Measurements from ENCODE around the gene ATF6.
"Not testable (repeated sequence)": the region's sequence is repeated elsewhere in the genome, so short reads cannot be mapped to it uniquely, and the experiment has no call there.

Gene ATF6

DNA sequence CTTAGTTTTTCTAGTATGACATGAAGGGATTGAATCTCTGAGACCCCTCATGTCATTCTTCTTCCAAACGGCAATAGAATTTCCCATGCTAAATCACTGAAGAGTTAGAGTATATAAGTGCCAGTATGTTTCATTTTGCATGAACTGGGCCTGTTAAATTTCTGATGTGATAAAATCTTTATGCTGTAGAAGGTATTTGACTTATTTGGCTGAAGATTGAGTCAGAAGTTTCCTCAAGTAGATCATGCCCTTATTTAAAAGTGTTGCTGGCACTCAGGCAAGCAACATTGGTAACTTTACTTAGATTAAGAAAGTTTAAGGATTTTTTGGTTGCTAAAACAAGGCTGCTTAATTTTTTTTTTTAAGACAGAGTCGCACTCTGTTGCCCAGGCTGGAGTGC lies 13.3 kb downstream of the ATF6 start:
- DNase-seq (ENCODE audit: low read depth), result no peak

DNA sequence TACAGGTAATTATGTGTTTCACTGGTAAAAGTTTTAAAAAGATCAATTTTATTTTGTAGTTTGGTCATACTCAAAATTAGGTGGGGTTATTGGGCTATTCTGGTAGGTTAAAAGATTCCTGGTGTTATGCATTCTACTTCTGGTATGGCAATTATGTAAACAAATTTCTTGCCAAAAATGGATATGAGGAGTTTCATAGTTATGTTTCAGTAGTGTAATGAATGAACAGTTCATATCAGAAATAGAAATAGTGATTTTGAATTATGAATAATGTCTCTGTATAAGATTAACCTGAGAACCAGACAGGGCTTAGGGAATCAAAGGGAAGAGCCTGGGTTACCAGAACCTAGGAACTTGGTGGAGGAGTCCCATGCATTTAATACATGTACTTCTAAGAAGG lies 15.9 kb downstream of the ATF6 start:
- DNase-seq (ENCODE audit: low read depth), result no peak

DNA sequence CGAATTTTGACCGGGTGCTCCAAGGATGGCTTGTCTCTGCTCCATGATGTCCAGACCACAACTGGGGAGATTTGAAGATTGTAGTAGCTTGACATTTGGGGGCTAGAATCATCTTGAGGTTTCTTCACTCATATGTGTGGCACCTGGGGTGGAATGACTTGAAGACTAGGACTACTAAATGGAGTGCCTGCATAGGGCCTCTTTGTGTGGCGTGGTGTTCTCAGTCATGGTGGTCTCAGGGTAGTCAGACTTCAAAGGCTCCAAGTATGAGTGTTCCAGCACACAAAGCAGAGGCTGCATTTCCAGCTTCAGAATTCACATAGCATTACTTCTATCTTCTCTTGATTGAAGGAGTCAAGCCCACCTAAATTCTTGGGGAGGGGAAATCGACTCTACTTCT lies 16.8 kb downstream of the ATF6 start:
- DNase-seq (ENCODE audit: low read depth), result no peak

DNA sequence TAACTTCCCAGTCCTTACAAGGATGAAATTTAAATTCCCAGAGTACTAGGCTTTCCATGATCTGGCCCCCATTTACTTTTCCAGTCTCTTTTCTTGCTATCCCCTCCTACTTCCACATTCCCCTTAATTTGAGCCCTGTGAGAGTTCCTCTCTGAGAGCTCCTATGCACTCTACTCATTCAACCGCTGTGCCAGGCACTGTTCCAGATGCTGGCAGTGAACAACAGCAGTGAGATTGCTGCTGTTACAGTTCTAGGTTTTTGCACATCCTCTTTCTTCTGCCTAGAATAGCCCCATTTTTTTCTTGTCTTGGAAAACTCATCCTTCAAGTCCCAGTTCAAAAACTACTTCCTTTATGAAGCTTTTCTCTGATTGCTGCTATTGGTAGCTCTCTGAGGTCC lies 18.8 kb downstream of the ATF6 start:
- DNase-seq (ENCODE audit: low read depth), result no peak

DNA sequence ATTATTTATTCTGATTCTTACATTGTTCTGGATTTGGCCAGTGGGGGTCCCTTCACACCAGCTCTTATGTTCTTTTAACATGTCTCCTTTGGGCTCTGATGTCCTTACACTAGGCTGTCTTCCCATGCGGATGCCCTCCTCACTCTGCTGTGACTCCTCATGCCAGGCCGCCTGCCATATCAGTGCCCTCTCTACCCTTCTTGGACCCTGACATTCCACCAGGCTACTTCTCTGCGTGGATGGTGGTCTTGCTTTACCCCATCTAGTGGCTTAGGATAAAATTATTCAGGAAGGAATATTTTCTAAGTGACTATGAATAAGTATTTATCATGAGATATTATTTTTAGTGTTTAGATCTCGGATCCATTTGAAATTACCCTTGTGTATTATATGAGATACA lies 21.2 kb downstream of the ATF6 start:
- no peak for DNase-seq (ENCODE audit: low read depth)

DNA sequence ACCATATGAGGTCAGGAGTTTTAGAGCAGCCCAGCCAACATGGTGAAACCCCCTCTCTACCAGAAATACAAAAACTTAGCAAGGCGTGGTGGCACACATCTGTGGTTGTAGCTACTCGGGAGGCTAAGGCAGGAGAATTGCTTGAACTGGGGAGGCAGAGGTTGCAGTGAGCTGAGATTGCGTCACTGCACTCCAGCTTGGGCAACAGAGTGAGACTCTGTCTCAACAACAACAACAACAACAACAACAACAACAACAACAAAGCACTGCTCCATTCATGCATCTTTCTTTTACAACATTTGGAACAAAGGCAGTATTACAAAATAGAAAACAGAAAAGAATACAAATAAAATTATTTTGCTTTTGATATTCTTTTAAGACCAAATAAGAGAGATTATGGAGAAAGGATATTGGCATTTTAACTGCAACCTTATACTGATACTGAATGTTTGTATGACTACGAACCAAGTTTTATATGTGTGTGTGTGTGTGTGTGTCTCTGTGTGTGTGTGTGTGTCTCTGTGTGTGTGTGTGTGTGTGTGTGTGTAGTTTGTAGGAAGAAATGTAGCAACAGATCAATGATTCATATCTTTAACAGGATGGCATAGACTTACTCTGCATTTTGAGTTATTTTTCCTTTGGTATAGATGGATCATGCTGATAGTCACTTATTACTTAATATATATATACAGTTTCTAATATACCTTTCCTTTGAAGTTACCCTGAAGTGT lies 24.6 kb downstream of the ATF6 start:
- DNase-seq (ENCODE audit: low read depth), result no peak

DNA sequence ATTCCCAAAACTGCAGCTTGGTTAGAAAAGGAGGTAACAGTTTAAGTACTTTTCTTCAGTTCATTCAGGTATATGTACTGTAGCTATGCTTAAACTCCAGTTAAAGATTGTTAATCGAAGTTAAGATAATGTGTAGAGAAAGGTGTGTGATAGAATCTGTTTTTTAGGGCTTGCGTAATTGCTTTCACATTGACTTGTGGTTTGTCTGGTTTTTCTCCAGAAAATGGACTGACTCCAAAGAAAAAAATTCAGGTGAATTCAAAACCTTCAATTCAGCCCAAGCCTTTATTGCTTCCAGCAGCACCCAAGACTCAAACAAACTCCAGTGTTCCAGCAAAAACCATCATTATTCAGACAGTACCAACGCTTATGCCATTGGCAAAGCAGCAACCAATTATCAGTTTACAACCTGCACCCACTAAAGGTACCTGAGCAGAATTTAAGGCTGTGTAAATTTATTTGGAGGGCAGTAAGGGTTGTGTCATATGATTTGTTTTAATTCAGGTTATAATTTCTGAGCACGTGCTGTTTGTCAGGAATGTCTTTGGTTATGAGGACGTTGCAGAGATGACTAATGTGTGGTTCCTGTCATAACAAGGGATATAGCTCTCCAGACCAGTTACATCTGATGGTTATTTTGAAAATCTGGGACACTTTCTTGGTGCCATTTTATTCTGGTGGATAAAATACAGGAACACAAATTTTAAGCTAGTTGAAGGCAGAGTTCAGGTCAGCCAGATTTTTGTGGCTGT lies 26.0 kb downstream of the ATF6 start:
- DNase-seq (ENCODE audit: low read depth), result no peak

DNA sequence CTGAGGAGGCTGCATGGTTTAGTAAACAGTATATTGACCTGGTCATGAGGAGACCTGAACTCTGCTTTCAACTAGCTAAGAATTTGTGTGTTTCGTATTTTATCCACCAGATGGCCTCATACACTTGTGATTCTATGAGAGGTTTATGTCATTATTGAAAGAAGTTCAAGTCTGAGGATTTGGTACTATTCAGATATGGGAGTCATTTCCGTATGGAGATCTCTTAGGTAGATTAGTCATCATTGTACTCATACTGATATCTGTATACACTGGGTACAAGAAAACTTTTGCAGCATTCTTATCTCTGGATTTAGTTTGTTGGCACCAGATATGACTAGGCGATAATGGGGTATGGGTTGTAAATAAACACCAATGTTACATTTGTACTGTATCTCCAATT lies 26.6 kb downstream of the ATF6 start:
- DNase-seq (ENCODE audit: low read depth), result no peak

DNA sequence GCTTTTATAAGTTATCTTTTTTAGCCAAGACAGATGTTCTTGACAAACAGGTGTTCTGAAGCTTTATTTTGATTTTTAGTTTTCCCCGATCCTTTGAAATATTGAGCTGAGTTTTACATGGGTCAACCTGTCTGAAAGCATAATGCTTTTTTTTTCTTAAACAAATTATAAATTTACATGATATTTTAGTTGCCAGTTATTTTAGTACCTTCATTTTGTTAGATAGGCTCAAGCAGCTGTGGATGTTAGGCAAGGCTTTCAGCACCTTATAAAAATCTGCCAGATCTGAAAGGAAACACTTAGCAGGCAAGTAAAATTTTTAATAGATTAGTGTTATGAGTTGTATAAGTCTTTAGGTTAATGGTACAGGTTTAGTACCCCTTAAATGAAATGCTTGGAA lies 33.7 kb downstream of the ATF6 start:
- DNase-seq (ENCODE audit: low read depth), result no peak

DNA sequence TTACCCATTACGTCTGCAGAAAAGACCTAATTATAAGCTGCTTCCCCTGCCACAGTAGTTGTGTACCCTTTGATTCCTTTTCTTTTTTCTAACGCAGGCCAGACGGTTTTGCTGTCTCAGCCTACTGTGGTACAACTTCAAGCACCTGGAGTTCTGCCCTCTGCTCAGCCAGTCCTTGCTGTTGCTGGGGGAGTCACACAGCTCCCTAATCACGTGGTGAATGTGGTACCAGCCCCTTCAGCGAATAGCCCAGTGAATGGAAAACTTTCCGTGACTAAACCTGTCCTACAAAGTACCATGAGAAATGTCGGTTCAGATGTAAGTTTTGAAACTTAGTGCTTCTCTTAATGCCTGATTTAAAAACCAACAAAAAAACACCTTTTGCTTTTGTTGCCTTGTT lies 35.8 kb downstream of the ATF6 start:
- no peak for DNase-seq (ENCODE audit: low read depth)

DNA sequence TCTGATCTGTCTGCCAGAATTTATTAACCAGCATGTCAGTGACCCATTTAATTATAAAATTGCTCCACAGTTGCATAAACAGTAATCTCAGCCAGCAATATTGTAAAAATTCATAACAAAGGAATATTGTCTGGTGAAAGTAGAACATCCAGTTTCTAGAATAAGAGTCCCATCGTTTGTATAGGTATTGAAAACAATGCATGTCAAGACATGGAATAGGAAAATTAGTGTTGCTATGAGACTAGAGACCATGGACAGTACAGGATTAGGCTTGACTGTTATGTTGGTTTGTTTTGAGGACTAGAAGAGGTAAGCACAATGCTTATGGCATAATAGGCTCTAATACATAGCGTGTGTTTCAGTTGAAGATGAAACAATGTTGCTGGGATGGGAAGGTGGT lies 37.1 kb downstream of the ATF6 start:
- DNase-seq (ENCODE audit: low read depth), result no peak

DNA sequence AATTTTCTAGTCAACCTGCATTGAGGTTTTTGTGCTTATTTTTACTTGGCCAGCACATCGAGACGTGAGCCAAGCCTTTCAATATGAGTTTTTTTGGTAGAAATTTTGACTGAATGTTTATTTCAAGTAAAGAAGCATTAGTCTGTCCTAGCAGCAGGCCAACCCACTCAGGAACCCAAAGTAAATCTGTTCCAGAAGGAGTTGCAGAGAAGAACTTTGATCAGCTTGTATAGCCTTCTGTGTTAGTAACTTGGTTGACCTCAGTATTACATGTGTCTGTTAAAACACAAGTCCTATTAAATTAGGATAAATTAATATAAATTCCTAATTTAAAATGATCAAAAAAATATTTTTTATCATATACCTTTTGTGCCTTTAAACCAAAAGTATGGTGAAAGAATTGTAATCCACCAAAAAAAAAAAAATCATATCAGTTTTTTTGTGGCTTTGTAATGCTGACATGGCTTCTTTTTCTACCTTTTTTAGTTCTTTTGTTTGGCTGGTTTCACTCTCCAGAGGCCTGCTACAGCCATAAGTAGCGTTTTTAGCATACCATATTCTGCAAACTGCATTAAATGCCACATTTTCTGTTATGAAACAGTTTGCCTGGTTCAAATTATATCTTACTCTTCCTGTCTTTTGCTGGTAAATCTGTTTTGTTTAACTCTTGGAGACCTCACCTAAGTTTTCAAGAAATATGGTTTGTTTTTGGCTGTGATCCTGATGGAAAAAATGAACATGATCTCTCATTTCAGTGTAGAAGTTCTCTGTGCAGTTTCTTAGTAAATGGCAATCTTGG lies 39.5 kb downstream of the ATF6 start:
- DNase-seq (ENCODE audit: low read depth), result no peak

DNA sequence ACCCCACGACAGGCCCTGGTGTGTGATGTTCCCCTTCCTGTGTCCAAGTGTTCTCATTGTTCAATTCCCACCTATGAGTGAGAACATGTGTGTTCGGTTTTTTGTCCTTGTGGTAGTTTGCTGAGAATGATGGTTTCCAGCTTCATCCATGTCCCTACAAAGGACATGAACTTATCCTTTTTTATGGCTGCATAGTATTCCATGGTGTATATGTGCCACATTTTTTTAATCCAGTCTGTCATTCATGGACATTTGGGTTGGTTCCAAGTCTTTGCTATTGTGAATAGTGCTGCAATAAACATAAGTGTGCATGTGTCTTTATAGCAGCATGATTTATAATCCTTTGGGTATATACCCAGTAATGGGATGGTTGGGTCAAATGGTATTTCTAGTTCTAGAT lies 43.1 kb downstream of the ATF6 start:
- DNase-seq (ENCODE audit: low read depth), result not testable (repeated sequence)

DNA sequence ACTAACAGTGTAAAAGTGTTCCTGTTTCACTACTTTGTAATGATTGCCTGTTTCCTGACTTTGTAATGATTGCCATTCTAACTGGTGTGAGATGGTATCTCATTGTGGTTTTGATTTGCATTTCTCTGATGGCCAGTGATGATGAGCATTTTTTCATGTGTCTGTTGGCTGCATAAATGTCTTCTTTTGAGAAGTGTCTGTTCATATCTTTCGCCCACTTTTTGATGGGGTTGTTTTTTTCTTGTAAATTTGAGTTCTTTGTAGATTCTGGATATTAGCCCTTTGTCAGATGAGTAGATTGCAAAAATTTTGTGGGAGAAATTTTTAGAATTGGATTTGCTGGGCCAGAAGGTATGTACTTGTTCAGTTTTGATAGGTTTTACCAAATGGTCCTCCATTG lies 43.5 kb downstream of the ATF6 start:
- DNase-seq (ENCODE audit: low read depth), result not testable (repeated sequence)

DNA sequence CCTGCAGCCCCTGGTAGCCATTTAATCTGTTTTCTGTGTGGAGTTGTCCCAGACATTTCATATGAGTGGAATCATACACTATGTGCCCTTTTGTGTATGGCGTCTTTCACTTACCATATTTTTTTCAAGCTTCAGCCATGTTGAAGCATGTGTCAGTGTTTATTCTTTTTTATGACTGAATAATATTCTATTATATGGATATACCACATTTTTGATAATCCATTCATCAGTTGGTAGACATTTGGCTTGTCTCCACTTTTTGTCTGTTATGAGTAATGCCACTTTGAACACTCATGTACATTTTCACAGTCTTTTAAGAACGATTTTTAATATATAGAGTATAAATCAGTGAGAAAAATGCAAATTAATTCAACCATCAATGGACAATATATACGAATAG lies 44.7 kb downstream of the ATF6 start:
- no peak for DNase-seq (ENCODE audit: low read depth)

DNA sequence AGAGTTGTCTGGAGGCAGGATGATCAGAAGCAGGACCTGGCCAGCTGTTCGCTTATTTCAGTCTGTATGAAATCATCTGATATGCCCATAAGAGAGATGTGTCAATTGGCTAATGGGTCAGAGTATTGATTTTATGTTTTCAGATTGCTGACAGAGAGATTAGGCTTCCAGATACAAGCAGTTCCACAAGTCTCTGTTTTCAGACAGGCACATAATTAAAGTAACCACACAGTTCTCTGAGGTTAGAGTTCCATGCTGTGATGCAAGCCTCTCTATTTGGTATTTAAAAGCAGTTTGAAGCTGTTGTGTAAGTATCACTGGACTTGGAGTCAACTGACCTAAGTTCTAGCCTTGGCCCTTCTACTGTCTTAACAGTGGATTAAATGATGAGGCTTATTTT lies 50.1 kb downstream of the ATF6 start:
- no peak for DNase-seq (ENCODE audit: low read depth)

DNA sequence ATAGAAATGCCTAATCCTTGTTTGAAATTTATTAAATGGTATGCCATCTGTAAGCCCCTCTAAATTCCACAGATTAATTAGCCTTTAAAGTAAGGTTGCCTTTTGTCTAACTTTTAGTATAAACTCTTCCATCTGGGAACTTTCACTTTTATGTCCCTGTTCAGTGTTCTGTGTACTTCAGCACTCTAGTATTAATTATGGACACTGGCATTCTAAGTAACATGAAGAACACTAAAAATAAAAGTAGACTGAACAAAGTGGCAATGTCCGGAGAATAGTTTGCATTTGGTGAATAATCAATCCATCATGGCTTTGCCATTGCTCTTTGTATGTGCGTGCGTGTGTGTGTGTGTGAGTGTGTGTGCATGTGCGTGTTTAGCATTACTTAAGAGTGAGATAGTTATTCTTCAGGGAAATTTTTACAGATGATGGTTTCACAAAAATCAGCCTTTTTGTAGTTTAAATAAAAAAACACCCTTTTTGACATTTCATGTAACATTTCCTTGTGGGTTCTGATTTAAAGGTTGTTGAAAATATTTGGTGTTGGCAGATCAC lies 51.1 kb downstream of the ATF6 start:
- no peak for DNase-seq (ENCODE audit: low read depth)

DNA sequence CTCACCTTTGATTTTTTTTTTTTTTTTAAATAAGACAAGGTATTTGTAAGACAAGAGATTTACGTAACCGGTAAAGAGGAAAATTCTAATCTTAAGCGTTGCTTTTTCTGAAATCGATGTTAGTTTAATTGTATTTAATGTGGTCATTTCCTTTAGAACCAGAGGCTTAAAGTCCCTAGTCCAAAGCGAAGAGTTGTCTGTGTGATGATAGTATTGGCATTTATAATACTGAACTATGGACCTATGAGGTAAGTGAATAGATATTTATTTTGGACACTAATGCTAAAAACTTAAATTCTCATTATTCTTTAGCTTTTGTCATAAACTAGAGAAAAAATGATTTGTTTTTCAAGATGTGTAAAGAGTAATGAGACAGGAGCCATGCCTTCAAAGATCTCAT lies 54.8 kb downstream of the ATF6 start:
- DNase-seq (ENCODE audit: low read depth), result no peak

DNA sequence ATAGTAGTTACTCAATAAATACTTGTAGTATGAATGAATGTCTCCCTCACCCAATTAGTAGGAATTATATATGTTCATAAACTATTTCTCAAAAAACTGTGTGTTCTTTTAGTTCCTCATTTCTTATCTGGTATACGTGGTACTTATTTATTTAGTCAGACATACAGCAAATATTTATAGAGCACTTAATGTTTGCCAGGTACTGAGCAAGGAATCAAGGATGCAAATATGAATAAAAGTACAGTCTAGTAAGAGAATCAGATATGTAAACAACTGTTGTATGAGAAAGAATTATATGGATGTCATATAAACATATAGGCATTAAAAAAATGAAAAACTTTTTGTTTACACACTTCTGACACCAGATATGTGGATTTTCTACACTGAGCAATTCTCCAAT lies 58.5 kb downstream of the ATF6 start:
- DNase-seq (ENCODE audit: low read depth), result no peak

DNA sequence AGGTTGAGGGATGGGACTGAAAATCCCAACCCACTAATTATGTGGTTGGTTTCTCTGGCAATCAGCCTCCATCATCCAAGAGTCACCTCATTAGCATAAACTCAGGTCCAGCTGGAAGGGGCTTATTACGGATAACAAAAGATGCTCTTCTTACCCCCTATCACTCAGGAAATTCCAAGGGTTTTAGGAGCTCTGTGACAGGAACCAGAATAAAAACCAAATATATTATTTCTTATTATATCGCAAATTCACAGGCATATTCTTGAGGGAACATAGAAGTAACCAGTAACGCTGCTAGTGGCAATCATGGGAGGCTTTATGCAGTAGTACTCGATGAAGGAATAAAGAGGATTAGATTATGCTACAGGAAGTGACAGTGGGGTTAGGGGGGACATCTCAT lies 59.7 kb downstream of the ATF6 start:
- DNase-seq (ENCODE audit: low read depth), result no peak

DNA sequence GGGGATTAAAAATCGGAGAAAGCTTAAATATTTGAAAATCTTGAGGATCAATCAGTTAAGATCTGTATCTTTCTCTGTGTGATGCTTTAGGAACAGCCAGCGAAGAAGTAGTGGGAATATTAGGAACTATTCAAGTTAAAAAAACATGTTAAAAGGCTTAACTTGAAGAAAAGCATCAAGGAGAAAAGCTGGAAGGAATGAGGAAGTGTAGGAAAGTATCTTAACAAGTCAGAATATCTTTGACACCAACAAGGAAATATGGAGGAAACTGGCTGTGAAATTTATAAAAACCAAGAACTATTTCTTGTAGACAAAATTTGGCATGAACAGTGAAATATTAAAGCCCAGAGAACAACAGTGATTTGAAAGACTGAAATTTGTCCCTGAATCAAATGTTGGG lies 60.4 kb downstream of the ATF6 start:
- DNase-seq (ENCODE audit: low read depth), result no peak

DNA sequence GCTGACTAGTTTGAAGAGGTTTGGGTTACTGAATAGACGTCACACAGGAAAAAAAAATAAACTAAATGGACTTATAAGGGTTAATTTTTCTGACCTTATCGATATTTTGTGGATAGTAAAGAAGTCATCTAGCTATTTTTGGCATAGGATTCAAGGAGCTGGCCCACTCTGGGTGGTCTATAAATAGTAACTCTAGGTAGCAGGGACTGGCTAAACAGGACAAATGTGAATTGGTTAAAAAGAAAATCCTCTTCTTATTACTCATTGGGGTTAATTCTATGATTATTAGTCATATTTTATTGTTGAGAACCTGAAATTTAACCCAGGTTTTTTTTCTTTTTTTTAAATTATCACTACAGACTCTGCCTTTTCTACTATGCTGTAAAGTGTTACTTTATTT lies 61.7 kb downstream of the ATF6 start:
- no peak for DNase-seq (ENCODE audit: low read depth)

All from activated T-cell treated with anti-CD3 and anti-CD28 coated beads for 1 hour (primary cell).